HepG2 (cell line): Measurements from ENCODE around the gene GNG7. TPM values are rescaled to one million over a fixed set of nuclear protein-coding genes. Genes with fewer than 3 reads are reported as not detected.

Experiments
- BRD4 ChIP-seq: sonication (generic); formaldehyde crosslinking; IDR thresholded peaks from 2 replicates; pipeline ENCODE4 v1.4.0; 2020; ENCODE audit warnings: missing genetic modification reagents
- CHD2 ChIP-seq: IDR thresholded peaks from 2 replicates; pipeline ENCODE4 v1.6.1; 2011; ENCODE audit warnings: low read depth, low read length, improper control_type of control experiment
- ERF ChIP-seq: IDR thresholded peaks from 2 replicates; pipeline ENCODE4 v1.6.1; 2018; ENCODE audit warnings: missing biosample characterization, missing genetic modification reagents
- FOSL1 ChIP-seq: sonication (generic); formaldehyde crosslinking; IDR thresholded peaks from 2 replicates; pipeline ENCODE4 v1.9.0; 2021; ENCODE audit warnings: missing genetic modification reagents, borderline replicate concordance
- HBP1 ChIP-seq: IDR thresholded peaks from 2 replicates; pipeline ENCODE4 v1.6.1; 2016; ENCODE audit warnings: low read depth, control low read depth
- IRF9 ChIP-seq: sonication (generic); formaldehyde crosslinking; IDR thresholded peaks from 2 replicates; pipeline ENCODE4 v1.8.0; 2022; ENCODE audit warnings: missing genetic modification reagents, mild to moderate bottlenecking, borderline replicate concordance
- IRX3 ChIP-seq: sonication (generic); formaldehyde crosslinking; IDR thresholded peaks from 2 replicates; pipeline ENCODE4 v1.8.1; 2023; ENCODE audit warnings: mild to moderate bottlenecking, low read depth, missing genetic modification reagents, borderline replicate concordance
- MTA1 ChIP-seq: sonication (generic); formaldehyde crosslinking; IDR thresholded peaks from 2 replicates; pipeline ENCODE4 v1.4.0; 2020; ENCODE audit warnings: missing genetic modification reagents, mild to moderate bottlenecking, borderline replicate concordance
- NFYC ChIP-seq: IDR thresholded peaks from 2 replicates; pipeline ENCODE4 v1.6.1; 2016; ENCODE audit warnings: missing genetic modification reagents, missing compliant biosample characterization
- PLRG1 ChIP-seq: fragments of 450-650 bp; conservative IDR thresholded peaks from 2 replicates; pipeline ENCODE4 v1.6.1; 2016
- POLR2AphosphoS5 ChIP-seq: IDR thresholded peaks from 2 replicates; pipeline ENCODE4 v1.6.1; 2012; ENCODE audit warnings: low read depth, low read length
- TAF1 ChIP-seq: sonication (generic); formaldehyde crosslinking; IDR thresholded peaks from 2 replicates; pipeline ENCODE4 v1.4.0; 2020; ENCODE audit warnings: missing genetic modification reagents
- YEATS2 ChIP-seq: sonication (generic); formaldehyde crosslinking; IDR thresholded peaks from 2 replicates; pipeline ENCODE4 v1.4.0; 2020; ENCODE audit warnings: missing genetic modification reagents, borderline replicate concordance
- ZBTB14 ChIP-seq: sonication (generic); formaldehyde crosslinking; IDR thresholded peaks from 2 replicates; pipeline ENCODE4 v1.4.0; 2020; ENCODE audit warnings: missing genetic modification reagents
- ZBTB2 ChIP-seq: sonication (generic); formaldehyde crosslinking; IDR thresholded peaks from 2 replicates; pipeline ENCODE4 v1.8.0; 2022; ENCODE audit warnings: low read depth, missing genetic modification reagents
- ZBTB4 ChIP-seq: sonication (generic); formaldehyde crosslinking; IDR thresholded peaks from 2 replicates; pipeline ENCODE4 v1.4.0; 2020; ENCODE audit warnings: missing genetic modification reagents, mild to moderate bottlenecking, borderline replicate concordance
- ZNF619 ChIP-seq: sonication (generic); formaldehyde crosslinking; IDR thresholded peaks from 2 replicates; pipeline ENCODE4 v1.4.0; 2020; ENCODE audit warnings: mild to moderate bottlenecking, missing genetic modification reagents
- ZNF770 ChIP-seq: sonication (generic); formaldehyde crosslinking; IDR thresholded peaks from 2 replicates; pipeline ENCODE4 v1.5.0; 2020; ENCODE audit warnings: mild to moderate bottlenecking, missing genetic modification reagents
- ZSCAN20 ChIP-seq: sonication (generic); formaldehyde crosslinking; IDR thresholded peaks from 2 replicates; pipeline ENCODE4 v1.4.0; 2020; ENCODE audit warnings: missing genetic modification reagents, mild to moderate bottlenecking, borderline replicate concordance
- polyA plus RNA-seq, 8 experiments: library from polyadenylated mRNA; depleted of rRNA in 3 of 8; stranded (reverse) in 7 of 8; unstranded in 1 of 8; fragments of >200 nt; fragmentation: Illumina TruSeq in 4 of 8; extraction: Trizol in 4 of 8; gene quantifications; 2 replicates each; pipeline versions ENCODE4 v1.2.1 to v1.2.3, GENCODE V29; 2011 to 2016; ENCODE audit warnings: low read depth in 4 of 8, missing spikeins in 1 of 8, mixed read lengths in 1 of 8; ENCODE audit not compliant: insufficient read depth in 1 of 8
- total RNA-seq, 5 experiments: library from RNA; depleted of rRNA; stranded (reverse); fragments of >200 nt; fragmentation: Illumina TruSeq; extraction: Trizol; gene quantifications; 2 replicates each; pipeline ENCODE4 v1.2.3, GENCODE V29; 2016; ENCODE audit warnings: low read depth in 1 of 5

GNG7 gene
- total and polyA plus RNA-seq, 2 of the 13 experiments (the other 11 are each of a cell fraction or from before 2014, with no cell fraction given), result 1.4 to 3.3 TPM

GRCh38 chr19:2555422-2556220 lies 146.9 kb downstream of the GNG7 start (continued):
- TF ChIP-seq ZBTB2 (CRISPR knock-in tag), result no peak
- no peak for TF ChIP-seq TAF1 (CRISPR knock-in tag)
- TF ChIP-seq HBP1 (CRISPR knock-in tag), result no peak
- TF ChIP-seq YEATS2 (CRISPR knock-in tag), result no peak
- TF ChIP-seq ERF (CRISPR knock-in tag), result no peak
- peak; percentile 79; the same call in 1 of the 2 replicates for TF ChIP-seq ZBTB4 (CRISPR knock-in tag)
- TF ChIP-seq MTA1 (CRISPR knock-in tag), result no peak
- TF ChIP-seq POLR2AphosphoS5, result no peak
- no peak for TF ChIP-seq CHD2
- no peak for TF ChIP-seq ZBTB14
- no peak for TF ChIP-seq FOSL1 (CRISPR knock-in tag)
- no peak for TF ChIP-seq ZSCAN20 (CRISPR knock-in tag)
- no peak for TF ChIP-seq NFYC (CRISPR knock-in tag)
- no peak for TF ChIP-seq ZNF619 (CRISPR knock-in tag)
- TF ChIP-seq ZNF770 (CRISPR knock-in tag), result no peak
- no peak for TF ChIP-seq IRX3
- TF ChIP-seq IRF9 (CRISPR knock-in tag), result no peak
- TF ChIP-seq PLRG1, result no peak
- no peak for TF ChIP-seq BRD4
